GM23338 (cell line): Measurements from ENCODE around the gene TRIM22. TPM values are rescaled to one million over a fixed set of nuclear protein-coding genes. Genes with fewer than 3 reads are reported as not detected.

ENCODE experiments used
- ATAC-seq: fragments of 200-7000 bp; cut with Tn5 transposase; 3 replicates; pipeline ENCODE4 v1.9.1; 2020
- DNase-seq: peaks from one replicate; pipeline ENCODE4 v3.0.0-alpha.2; 2015; ENCODE audit warnings: low spot score
- H2AFZ ChIP-seq: fragments of 200-600 bp; sonication (generic); 2 replicates; pipeline ENCODE4 v1.8.0; 2016; ENCODE audit warnings: antibody characterized with exemption, mild to moderate bottlenecking, moderate library complexity
- H3F3A ChIP-seq: fragments of 200-600 bp; sonication (generic); replicated peaks from 2 replicates; pipeline ENCODE4 v1.8.0; 2017; ENCODE audit warnings: antibody characterized with exemption, mixed run types, low read depth
- H3K27ac ChIP-seq: fragments of 200-600 bp; sonication (generic); 2 replicates; pipeline ENCODE4 v1.6.1; 2016; ENCODE audit warnings: low read depth
- H3K27me3 ChIP-seq: fragments of 200-600 bp; sonication (generic); 2 replicates; pipeline ENCODE4 v1.8.0; 2016; ENCODE audit warnings: mild to moderate bottlenecking, mixed run types, moderate library complexity; ENCODE audit not compliant: insufficient read depth
- H3K36me3 ChIP-seq: fragments of 200-600 bp; sonication (generic); 2 replicates; pipeline ENCODE4 v1.8.0; 2016; ENCODE audit warnings: mild to moderate bottlenecking; ENCODE audit not compliant: insufficient read depth
- H3K4me1 ChIP-seq: fragments of 200-600 bp; sonication (generic); 2 replicates; pipeline ENCODE4 v1.8.0; 2016; ENCODE audit warnings: mild to moderate bottlenecking, moderate library complexity; ENCODE audit not compliant: insufficient read depth
- H3K4me2 ChIP-seq: fragments of 200-600 bp; sonication (generic); 2 replicates; pipeline ENCODE4 v1.7.1; 2017; ENCODE audit warnings: mixed run types
- H3K4me3 ChIP-seq: fragments of 200-600 bp; sonication (generic); 2 replicates; pipeline ENCODE4 v1.6.1; 2016; ENCODE audit warnings: mixed run types
- H3K79me2 ChIP-seq: fragments of 200-600 bp; sonication (generic); replicated peaks from 2 replicates; pipeline ENCODE4 v1.8.0; 2017; ENCODE audit warnings: mild to moderate bottlenecking; ENCODE audit not compliant: insufficient read depth
- H3K9me2 ChIP-seq: fragments of 200-600 bp; sonication (generic); 2 replicates; pipeline ENCODE4 v1.8.0; 2017; ENCODE audit not compliant: insufficient read depth
- H4K20me1 ChIP-seq: fragments of 200-600 bp; sonication (generic); replicated peaks from 2 replicates; pipeline ENCODE4 v1.8.0; 2017; ENCODE audit warnings: mild to moderate bottlenecking; ENCODE audit not compliant: insufficient read depth
- H3K27ac Mint-ChIP-seq: 2 replicates; pipeline ENCODE4 v1.8.0; 2020; ENCODE audit warnings: inconsistent platforms, mild to moderate bottlenecking, moderate library complexity, mixed read lengths
- H3K27me3 Mint-ChIP-seq: 3 replicates; pipeline ENCODE4 v1.8.0; 2022; ENCODE audit warnings: low read depth, mild to moderate bottlenecking, moderate library complexity, mixed read lengths, inconsistent platforms; ENCODE audit not compliant: insufficient read depth, poor library complexity
- H3K36me3 Mint-ChIP-seq: 3 replicates; pipeline ENCODE4 v1.8.0; 2021; ENCODE audit warnings: low read depth, mild to moderate bottlenecking, inconsistent platforms, moderate library complexity, mixed read lengths
- H3K4me1 Mint-ChIP-seq: 3 replicates; pipeline ENCODE4 v1.8.0; 2020; ENCODE audit warnings: mild to moderate bottlenecking, inconsistent platforms, mixed read lengths
- H3K4me3 Mint-ChIP-seq: 3 replicates; pipeline ENCODE4 v1.8.0; 2021; ENCODE audit warnings: moderate library complexity, mild to moderate bottlenecking, inconsistent platforms, mixed read lengths
- H3K9me3 Mint-ChIP-seq: 3 replicates; pipeline ENCODE4 v1.8.0; 2020; ENCODE audit warnings: moderate library complexity, mild to moderate bottlenecking, inconsistent platforms, mixed read lengths
- CREB1 ChIP-seq: fragments of 250-450 bp; sonication (Bioruptor Pico); IDR thresholded peaks from 2 replicates; pipeline ENCODE4 v1.5.0; 2020; ENCODE audit warnings: low read depth, mild to moderate bottlenecking, moderate library complexity
- ETS1 ChIP-seq: IDR thresholded peaks from 2 replicates; pipeline ENCODE4 v1.6.1; 2016; ENCODE audit warnings: antibody characterized with exemption
- EZH2phosphoT487 ChIP-seq: fragments of 200-600 bp; sonication (generic); IDR thresholded peaks from one replicate; pipeline ENCODE4 v1.8.1; 2018; ENCODE audit warnings: antibody characterized with exemption; ENCODE audit not compliant: unreplicated experiment
- NANOG ChIP-seq: IDR thresholded peaks from 2 replicates; pipeline ENCODE4 v1.6.1; 2016; ENCODE audit warnings: antibody characterized with exemption, borderline replicate concordance
- REST ChIP-seq: IDR thresholded peaks from one replicate; pipeline ENCODE4 v1.6.1; 2018; ENCODE audit warnings: antibody characterized with exemption; ENCODE audit not compliant: unreplicated experiment
- STAT1 ChIP-seq: IDR thresholded peaks from one replicate; pipeline ENCODE4 v1.6.1; 2016; ENCODE audit warnings: antibody characterized with exemption; ENCODE audit not compliant: unreplicated experiment
- ZNF462 ChIP-seq: fragments of 250-450 bp; sonication (Bioruptor Pico); IDR thresholded peaks from 2 replicates; pipeline ENCODE4 v1.5.0; 2020; ENCODE audit warnings: mild to moderate bottlenecking, moderate library complexity
- polyA plus RNA-seq: library from polyadenylated mRNA; unstranded; fragments of >200 nt; fragmentation: Nextera tagmentation; extraction: Ambion mirVana; gene quantifications from 2 replicates; pipeline ENCODE4 v1.2.1, GENCODE V29; 2016
- total RNA-seq: library from RNA; depleted of rRNA; stranded (reverse); fragments of >200 nt; shearing (Covaris generic); gene quantifications from 2 replicates; pipeline ENCODE4 v1.2.3, GENCODE V29; 2014

Gene TRIM22
- total and polyA plus RNA-seq, 2 experiments from 2014 or later: 23.9 to 41.1 TPM

GRCh38 chr11:5671831-5672230 is 17.8 kb upstream of the TRIM22 start (continued):
- TF ChIP-seq ZNF462 (CRISPR knock-in tag): no peak

GRCh38 chr11:5674391-5674790 is 15.2 kb upstream of the TRIM22 start:
- no peak overlapping the region for H3K4me3 Mint-ChIP-seq
- no peak for DNase-seq
- H3K27ac Mint-ChIP-seq: no peak overlapping the region
- no peaks in the 10 kb centered on the region for H3K27me3 ChIP-seq
- H3K4me1 Mint-ChIP-seq: no peaks in the 10 kb centered on the region
- H3K4me2 ChIP-seq: no peak overlapping the region
- H3K27ac ChIP-seq: no peak overlapping the region
- H3K27me3 Mint-ChIP-seq: no peaks in the 10 kb centered on the region
- no peaks in the 10 kb centered on the region for H3K9me2 ChIP-seq
- no peaks in the 10 kb centered on the region for H3F3A ChIP-seq
- no peak overlapping the region for H3K4me3 ChIP-seq
- ATAC-seq: no peak
- peaks cover 54% of the 10 kb centered on the region for H3K36me3 Mint-ChIP-seq
- H3K79me2 ChIP-seq: no peaks in the 10 kb centered on the region
- H3K4me1 ChIP-seq: no peaks in the 10 kb centered on the region
- H2AFZ ChIP-seq: no peak overlapping the region
- H3K9me3 Mint-ChIP-seq: peaks cover 3% of the 10 kb centered on the region; the same call in 2 of the 3 replicates
- H3K36me3 ChIP-seq: peaks cover 18% of the 10 kb centered on the region
- H4K20me1 ChIP-seq: no peaks in the 10 kb centered on the region; the same call in none of the 2 replicates
- TF ChIP-seq REST (no peak), NANOG (no peak), EZH2phosphoT487 (no peak), ETS1 (no peak), CREB1 (CRISPR knock-in tag) (no peak), STAT1 (no peak)
